NCI-H82 treated with DMSO at 0.1 percent for 48 hours (cell line): ENCODE data around the gene KCTD13.
"Not testable (repeated sequence)": the region's sequence is repeated elsewhere in the genome, so short reads cannot be mapped to it uniquely, and the experiment has no call there.

ENCODE experiments used
- DNase-seq: peaks from one replicate; lab custom pipeline; 2025; ENCODE audit not compliant: unreplicated experiment; lab: John Stamatoyannopoulos, UW

The KCTD13 gene, protein sequence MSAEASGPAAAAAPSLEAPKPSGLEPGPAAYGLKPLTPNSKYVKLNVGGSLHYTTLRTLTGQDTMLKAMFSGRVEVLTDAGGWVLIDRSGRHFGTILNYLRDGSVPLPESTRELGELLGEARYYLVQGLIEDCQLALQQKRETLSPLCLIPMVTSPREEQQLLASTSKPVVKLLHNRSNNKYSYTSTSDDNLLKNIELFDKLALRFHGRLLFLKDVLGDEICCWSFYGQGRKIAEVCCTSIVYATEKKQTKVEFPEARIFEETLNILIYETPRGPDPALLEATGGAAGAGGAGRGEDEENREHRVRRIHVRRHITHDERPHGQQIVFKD

DNA sequence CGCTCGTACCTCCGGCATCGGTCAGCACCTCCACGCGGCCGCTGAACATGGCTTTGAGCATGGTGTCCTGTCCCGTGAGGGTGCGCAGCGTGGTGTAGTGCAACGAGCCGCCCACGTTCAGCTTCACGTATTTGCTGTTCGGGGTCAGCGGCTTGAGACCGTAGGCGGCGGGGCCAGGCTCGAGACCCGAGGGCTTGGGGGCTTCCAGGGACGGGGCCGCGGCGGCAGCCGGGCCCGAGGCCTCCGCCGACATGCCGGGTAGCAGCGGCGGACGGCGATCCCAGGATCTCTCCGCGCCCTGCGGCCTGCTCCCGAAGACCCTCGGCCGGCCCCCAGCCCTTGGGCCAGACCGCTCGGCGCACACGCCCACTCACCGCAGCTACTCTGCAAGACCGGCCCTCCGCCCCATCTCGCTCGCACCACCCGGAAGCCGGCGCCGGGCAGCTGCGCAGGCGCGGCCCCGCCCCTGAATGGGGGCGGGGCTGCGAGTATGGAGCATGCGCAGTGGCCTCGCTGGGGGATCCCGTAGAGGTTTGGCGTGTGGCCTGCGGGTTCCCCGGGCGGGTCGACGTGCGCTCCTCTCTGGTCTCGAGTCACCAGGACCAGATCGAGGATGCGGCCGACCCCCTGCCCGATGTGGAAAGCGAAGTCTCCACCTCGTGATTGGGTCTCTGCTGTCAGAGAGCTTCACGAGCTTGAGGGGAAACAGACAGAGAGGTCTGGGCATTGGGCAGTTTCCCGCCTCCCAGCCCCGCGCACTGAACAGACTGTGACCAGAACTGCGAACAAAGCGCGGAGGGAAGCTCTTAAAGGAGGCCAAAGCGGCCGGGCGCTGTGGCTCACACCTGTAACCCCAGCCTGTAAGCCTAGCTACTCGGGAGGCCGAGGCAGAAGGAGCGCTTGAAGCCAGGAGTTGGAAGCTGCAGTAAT, at the start of gene KCTD13:
TSS of gene KCTD13 (minus strand) at position 446 of the 930 bp plus-strand sequence. CDS start at position 253, 193 bp downstream.
- DNase-seq, result peak; percentile 64

DNA sequence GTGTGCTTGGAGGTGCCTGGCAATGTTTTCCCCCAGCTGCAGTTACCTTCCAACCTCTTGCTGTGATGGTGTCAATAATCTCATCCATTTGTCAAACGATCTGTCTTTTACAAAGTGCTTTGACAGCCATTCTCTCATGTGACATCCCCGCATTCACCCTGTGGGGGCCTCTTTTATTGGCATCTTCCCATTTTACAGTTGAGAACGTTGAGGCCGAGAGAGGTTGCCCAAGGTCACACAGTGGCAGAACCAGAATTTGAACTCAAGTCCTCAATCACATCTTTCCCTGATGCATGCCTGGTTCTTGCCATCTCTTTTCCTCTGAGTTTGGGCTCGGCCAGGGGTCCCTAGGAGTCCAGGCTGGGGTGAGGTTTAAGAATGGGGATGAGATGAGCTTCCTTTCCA, 49.1 kb upstream of the KCTD13 start:
- DNase-seq, result no peak

DNA sequence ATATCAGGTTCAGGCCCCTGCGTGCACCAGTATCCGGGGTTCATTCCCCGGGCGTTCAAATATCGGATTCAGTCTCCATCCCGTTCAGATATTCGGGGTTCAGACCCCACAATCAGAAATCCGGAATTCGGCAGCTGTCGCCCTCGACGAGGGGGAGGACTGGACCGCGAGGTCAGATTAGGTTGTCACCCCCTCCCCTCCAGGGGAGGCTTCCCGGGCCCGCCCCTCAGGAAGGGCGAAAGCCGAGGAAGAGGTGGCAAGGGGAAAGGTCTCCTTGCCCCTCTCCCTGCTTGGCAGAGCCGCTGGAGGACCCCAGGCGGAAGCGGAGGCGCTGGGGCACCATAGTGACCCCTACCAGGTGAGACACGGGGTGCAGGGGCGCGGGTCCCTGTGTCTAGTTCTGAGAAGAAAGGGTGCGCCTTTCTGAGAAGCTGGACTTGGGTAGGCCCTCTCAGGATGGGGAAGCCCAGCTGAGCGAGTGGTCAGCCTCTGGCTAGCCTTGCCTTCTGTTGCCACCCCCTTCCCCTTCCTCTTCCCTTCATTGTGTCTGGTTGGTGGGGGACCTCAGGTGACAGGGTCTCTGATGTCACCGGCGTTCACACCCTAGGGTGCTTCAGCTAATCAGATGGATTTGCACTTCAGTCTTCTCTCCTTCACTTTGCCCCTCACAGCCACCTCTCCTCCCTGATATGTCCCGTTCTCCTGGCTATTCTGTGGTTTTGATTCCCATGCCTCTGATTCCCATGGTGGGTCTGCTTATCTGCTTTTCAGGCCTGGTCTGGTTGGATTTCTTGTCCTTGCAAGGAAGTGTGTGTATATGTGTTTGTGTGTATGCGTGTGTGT, 48.5 kb upstream of the KCTD13 start:
- no peak for DNase-seq

DNA sequence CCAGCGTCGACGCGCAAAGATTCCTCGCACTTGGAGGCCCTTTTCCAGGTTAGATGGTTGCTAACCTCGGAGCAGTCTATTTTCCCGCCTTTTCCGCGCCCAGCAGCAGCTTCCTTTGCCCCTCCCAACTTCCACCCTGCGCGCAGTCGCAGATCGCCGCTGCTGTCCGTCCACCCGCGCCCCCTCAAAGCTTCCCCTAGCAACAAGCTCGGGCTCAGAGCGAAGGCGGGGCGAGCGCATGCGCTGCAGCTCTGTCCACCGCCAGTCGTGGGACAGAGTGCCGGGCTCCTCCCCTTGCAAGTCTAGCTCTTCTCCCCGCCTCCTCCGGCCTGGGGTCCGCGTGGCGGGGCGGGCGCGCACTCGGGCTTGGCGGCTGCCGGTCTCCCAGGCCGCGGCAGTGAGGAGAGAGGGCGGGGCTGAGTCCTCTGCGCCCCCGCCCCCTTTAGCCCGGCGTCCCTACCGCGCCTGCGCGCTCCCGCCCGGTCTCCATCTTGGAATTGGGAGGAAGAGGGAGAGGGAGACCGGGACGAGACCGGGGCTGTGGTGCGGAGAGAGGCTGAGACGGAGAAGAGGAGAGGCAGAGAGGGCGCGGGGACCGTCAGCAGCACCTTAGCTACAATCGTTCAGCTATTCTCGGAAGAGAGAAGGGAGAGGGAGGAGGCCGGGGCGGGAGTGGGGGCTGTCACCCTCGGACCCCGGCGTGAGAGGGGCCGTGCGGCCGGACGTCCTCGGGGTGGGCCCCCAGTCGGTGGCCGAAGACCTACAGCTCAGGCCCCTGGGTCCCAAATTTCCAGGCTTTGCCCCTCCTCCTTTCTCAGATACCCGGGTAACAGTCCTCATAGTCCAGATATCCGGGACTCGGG, 47.6 kb upstream of the KCTD13 start, which contains the start of gene TAOK2:
TSS of gene TAOK2 (plus strand) at position 485 of the 863 bp plus-strand sequence. CDS start 3,905 bp downstream, outside the sequence.
- DNase-seq, result peak; percentile 92

DNA sequence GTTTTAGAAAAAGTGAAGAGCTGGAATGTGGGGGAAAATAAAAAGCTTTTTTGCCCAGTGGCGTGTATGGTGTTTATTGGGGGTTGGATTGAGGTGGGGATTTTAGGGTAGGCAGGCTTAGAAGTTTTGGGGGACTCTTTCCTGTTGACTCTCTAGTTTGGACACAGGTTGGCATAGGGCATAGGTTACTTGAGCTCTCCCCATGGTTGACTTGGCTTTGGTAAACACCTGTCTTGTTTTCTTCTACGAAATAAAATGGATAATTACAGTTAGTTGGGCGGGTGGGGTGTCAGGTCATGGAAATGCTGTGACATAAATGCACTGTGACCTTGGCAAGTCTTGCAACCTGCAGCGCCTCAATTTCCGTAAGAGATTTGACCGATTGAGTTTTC, 47.0 kb upstream of the KCTD13 start:
- DNase-seq, result no peak

DNA sequence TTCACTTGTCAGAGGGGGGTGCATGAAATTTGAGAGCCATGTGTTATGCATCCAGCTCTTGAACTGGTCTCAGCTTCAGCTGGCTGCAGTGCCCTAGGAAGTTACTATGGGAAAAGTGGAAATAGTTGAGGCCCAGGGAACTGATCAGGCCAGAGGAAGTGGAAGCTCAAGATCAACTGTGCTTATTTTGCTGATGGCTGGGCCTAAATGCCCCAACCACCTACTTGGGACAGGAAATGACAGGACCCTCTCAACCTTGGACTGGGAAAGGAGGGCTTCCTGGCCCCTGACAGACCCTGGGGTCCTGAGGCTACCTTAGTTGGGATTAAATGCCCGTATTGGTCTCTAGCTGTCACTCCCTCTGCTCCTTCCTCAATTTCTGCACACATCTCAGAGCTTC, 46.5 kb upstream of the KCTD13 start:
- no peak for DNase-seq

DNA sequence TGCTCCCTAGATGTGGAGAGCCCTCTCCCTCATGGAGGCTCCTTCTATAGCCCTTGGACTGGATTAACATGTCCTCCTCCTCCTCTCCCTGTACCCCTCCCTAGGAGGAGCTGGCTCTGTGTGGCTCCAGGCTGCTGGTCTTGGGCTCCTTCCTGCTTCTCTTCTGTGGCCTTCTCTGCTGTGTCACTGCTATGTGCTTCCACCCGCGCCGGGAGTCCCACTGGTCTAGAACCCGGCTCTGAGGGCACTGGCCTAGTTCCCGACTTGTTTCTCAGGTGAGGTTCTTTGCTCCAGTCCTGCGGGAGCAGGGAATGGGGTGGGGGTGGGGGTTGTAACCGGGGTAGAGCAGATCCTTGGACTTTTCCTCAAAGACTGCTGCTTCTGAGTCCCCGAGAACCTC, 45.3 kb upstream of the KCTD13 start:
- no peak for DNase-seq

DNA sequence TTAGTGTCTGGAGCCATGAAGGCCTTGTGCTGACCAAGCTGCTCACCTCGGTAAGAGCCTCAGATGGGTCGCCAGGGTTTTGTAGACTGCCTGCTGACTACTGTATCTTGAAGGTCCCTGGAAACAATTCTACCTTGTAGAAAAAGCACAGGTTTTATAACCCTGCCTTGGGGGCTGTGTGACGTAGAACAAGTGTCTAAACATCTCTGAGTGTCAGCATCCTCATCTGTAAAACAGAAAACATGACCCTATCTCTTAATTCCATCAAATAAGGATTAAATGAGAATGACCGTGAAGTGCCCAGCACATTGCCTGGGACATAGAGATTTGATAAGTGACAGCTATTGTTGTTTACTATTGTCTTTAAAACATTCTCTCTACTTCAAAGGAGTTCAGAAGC, 42.2 kb upstream of the KCTD13 start:
- DNase-seq, result no peak

DNA sequence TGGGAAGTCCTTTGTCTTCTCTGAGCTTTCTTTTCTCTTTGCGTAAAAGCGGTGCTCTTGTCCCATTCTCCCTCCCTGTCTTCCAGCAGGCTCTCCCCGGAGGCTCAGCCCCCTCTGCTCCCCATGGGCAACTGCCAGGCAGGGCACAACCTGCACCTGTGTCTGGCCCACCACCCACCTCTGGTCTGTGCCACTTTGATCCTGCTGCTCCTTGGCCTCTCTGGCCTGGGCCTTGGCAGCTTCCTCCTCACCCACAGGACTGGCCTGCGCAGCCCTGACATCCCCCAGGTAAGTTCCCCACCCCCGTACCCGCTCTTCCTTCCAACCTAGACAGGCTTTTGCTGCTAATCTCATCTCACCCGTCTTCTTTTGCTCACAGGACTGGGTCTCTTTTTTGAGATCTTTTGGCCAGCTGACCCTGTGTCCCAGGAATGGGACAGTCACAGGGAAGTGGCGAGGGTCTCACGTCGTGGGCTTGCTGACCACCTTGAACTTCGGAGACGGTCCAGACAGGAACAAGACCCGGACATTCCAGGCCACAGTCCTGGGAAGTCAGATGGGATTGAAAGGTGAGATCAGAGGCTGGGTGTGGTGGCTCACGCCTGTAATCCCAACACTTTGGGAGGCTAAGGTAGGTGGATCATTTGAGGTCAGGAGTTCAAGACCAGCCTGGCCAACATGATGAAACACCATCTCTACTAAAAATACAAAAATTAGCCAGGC, 37.2 kb upstream of the KCTD13 start:
- no peak for DNase-seq

DNA sequence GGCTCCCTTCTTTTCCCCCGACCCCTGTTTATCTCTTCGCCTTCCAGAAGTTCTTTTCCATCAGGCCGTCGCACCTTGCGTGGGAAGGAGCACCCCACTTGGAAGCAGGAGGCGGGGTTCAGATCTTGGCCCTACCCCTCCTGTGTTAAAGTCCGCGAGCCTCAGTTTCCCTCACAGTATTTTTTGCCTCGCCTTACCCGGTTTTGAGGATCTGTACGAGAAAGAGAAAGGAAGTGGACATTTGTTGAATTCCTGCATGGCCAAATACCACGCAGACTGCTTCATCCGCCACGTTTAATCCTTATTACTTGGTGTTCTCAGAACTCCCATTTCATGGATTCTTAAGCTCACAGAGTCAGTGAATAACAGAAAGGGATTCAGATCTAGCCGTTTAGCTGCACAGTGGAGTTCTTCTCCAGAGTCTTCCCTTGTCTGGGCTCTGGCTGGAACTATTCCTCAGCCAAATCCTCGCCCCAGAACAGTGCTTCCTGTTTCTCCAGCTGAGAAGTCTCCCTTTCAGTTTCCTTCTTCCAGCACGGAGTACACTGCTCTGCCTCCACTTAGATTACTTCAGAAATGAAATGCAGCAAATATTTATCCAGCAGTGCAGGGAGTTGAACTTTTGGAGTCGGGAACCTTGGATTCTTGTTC, 36.4 kb upstream of the KCTD13 start:
- DNase-seq, result no peak

DNA sequence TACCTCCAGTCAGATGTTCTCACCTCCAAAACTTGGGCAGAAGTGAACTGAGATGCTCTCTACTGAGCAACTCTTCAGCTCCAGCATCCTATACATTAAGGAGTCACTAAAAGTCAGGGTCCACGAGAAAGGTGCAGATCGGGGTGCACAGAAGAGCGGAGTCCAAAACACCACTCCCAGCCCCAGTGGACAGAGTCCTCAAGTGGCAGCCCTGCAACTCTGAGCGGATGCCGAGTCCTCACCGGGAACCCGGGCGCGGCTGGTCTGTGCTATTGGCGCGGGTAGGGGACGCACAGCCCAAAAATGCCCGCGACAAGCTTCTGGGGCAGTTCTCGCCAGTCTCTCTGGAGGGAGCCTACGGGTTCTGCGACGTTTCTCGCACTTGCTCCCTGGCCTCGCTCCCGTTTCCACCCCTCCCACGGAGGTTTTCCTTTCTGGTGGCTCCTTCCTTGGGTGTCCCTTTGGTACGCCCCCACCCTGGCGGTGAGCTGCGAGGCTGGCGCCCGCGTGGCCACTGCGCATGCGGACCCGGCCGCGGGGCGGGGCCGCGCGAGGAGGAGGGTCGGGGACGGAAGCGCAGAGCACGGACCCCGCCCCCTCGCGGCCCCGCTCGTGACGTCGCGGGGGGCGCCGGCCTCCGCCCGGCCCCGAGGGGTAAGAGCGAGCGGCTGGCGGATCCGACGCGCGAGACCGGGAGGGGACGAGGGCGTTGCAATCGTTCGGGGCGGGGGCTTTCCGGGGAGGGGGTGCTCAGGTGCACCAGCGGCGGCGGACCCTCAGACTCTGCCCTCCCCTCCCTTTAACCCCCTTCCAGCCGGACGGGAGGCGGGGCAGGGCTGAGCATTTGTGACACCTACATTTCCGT, 35.7 kb upstream of the KCTD13 start, which contains the start of gene TMEM219:
TSS of gene TMEM219 (plus strand) at position 601 of the 865 bp plus-strand sequence. CDS start 1,065 bp downstream, outside the sequence.
- peak; percentile 43 for DNase-seq

DNA sequence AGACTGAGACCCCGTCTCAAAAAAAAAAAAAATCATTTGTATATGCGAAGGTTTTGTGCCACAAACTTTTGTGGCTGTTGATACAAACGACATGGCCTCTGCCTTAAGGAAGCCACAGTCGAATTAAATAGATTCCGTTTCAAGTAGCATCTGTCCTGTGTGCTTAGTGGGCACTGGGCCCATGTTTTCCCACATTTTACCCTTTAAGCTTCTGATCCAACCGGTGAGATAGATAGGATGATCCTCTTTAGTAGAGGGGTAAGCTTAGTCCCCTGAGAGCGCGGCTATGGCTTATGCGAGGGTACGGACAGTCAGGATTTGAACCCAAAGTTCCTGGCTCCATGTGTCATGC, 35.1 kb upstream of the KCTD13 start:
- peak; percentile 95 for DNase-seq

DNA sequence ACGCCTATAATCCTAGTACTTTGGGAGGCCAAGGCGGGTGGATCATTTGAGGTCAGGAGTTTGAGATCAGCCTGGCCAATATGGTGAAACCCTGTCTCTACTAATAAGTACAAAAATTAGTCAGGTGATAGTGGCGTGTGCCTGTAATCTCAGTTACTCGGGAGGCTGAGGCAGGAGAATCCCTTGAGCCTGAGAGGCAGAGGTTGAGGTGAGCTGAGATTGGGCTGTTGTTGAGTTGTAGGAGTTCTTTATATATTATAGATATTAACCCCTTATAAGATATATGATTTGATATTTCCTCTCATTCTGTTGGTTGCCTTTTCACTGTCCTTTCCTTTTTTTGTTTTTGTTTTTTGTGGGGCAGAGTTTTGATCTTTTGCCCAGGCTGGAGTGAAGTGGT, 33.8 kb upstream of the KCTD13 start:
- DNase-seq, result not testable (repeated sequence)

DNA sequence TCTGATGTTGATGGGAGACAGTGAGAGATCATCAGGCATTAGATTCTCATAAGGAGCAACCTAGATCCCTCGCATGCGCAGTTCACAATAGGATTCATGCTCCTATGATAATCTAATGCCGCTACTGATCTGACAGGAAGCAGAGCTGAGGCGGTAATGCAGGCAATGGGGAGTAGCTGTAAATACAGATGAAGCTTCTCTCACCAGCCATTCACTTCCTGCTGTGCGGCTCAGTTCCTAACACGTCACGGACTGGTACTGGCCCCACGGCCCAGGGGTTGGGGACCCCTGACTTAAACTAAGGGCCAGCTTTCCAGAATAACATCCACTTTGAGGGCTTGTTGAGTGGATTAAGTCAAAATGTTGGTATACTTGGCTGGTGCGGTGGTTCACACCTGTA, 33.3 kb upstream of the KCTD13 start:
- DNase-seq, result peak; percentile 20

DNA sequence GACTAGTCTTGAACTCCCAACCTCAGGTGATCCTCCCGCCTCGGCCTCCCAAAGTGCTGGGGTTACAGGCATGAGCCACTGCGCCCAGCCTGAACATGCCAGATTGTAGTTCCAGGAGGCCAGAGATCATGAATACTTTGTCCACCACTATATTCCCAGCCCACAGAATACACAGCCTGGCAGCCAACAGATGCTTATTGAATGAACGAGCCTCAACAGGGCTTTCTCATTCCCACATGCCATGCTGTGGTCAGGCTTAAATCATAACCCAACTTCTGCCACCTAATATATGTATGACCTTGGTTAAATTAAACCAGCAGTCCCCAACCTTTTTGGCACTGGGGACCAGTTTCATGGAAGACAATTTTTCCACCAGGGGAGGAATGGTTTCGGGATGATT, 32.7 kb upstream of the KCTD13 start:
- no peak for DNase-seq

DNA sequence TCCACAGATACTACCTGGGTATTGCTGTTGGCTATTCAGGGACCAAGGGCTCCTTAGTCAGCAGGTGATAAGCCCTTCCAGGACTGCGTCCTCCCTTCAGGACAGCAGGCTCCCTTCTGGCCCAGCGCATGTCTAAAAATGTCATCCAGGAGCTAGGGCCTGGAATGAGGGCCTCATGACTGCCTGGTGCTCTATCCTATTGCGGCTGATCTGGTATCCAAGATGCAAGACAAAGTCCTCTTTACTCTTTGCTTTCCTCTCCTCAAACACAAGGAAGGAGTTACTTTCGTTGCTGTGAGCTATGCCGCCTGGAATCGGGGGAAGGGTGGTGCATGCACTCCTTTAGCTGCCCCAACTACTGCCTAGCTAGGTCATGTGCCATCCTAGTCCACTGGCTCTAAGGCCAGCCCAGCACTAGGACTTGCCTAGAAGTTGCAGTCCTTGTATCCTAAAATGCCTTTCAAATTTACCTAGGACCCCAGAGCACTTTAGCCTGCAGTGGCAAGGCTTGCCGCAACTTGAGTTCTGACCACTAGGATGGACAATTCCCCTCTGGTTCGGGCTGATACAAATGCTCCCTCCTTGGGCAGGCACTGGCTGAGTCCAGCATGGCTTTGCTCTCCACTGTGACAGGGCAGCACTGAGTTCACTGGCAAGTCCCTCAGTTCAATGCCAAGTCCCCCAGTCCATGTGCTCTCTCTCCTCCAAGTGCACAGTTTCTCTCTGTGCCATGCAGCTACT, 25.8 kb upstream of the KCTD13 start:
- DNase-seq, result no peak

DNA sequence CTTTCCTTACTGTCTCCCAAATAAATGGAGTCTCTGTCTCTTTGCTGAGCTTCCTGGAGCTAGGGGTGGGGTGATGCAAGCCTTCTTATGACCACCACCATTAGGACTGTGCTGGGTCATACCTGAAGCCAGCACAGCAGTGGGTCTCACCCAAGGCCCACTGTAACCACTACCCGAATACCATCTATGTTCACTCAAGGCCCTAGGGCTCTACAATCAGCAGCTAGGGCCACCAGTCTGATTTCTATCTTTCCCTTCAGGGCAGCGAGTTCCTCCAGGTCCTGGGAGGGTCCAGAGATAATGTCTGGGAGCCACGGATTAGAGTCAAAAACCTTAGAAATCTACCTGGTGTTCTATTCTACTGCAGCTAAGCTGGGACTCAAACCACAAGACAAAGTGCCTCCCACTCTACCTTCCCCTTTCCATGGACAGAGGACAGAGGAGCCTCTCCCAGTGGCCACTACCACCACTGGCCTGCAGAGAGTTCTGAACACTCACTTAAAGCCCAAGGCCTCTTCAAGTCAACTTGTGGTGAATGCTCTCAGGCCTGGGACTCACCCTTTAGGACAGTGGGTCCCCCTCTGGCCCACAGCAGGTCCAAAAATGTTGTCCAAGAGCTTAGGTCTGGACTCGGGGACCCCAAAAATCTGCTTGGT, 24.9 kb upstream of the KCTD13 start:
- no peak for DNase-seq
